GM19372 (cell line): ENCODE measurements around the gene HNRNPUL1.
"Not testable (repeated sequence)": the region's sequence is repeated elsewhere in the genome, so short reads cannot be mapped to it uniquely, and the experiment has no call there.

Source experiments
- ATAC-seq: cut with Tn5 transposase; IDR thresholded peaks from one replicate; pipeline ENCODE4 v1.9.1; 2021; ENCODE audit warnings: mild to moderate bottlenecking, low read depth, moderate library complexity; ENCODE audit not compliant: unreplicated experiment

The HNRNPUL1 gene

DNA sequence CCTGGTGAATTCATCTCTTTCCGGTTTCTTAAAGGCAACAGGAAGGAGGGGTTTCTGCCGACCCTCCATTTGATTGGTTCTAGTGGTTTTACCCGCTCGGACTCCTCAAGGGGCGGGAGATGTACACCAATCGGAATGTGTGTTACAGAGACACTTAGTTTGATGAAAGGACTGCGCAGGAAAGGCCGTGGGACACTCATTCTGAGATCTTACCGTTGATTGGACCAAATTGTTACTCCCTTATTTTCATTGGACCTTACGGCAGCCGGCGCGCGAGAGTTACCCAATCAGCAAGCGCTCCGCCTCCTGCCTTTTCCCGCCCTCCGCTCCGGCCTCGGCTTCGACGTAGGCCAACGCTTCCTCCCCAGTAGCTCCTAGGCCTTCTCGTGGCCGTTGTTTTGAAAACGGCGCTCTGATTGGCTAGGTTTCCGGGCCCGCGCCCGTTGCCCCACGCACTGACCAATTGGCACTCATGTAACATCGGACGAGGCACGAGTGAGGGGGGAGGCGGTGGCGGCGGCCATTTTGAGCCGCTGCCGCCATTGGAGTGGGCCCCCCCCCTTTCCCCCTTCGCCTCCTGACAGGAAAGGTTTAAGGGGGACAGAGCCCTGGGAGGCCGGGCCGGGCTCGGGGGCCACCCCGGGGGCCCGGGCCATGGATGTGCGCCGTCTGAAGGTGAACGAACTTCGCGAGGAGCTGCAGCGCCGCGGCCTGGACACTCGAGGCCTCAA lies at the start of gene HNRNPUL1:
HNRNPUL1 (plus strand) TSS at position 523 of the 731 bp plus-strand sequence; CDS start at position 655, 132 bp downstream.
- ATAC-seq, result peak; percentile 75

DNA sequence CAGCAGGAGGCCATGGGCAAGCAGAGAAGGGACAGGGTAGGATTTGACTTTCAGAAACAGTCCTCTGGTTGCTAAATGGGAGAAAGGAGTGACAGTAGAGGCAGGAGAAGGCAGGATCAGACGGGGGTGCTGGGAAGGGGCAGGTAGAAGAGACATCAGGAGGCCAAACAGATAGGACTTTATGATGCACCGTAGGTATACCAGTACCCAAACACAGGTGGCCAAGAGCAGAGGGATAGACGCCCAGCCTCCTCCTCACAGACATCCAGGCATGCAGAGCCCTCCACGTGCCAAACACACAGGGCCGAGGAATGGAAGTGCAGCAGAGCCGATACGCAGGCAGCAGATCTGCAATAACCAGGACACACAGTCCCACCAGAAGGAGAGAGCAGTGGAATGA lies 46.4 kb upstream of the HNRNPUL1 start:
- ATAC-seq, result no peak

DNA sequence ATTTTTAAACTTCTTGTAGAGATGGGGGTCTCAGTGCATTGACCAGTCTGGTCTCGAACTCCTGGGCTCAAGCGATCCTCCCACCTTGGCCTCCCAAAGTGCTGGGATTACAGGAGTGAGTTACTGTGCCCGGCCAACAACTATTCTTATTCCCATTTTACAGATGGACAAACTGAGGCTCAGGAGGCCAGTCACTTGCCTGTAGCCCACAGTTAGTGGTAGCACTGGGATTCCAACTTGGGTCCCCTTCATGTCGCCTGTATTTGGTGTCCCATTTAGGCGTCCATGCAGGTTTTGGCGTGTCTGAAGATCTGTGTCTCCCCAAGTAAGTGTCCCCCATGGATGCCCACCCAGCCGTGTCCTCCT lies 45.9 kb upstream of the HNRNPUL1 start:
- no peak for ATAC-seq

DNA sequence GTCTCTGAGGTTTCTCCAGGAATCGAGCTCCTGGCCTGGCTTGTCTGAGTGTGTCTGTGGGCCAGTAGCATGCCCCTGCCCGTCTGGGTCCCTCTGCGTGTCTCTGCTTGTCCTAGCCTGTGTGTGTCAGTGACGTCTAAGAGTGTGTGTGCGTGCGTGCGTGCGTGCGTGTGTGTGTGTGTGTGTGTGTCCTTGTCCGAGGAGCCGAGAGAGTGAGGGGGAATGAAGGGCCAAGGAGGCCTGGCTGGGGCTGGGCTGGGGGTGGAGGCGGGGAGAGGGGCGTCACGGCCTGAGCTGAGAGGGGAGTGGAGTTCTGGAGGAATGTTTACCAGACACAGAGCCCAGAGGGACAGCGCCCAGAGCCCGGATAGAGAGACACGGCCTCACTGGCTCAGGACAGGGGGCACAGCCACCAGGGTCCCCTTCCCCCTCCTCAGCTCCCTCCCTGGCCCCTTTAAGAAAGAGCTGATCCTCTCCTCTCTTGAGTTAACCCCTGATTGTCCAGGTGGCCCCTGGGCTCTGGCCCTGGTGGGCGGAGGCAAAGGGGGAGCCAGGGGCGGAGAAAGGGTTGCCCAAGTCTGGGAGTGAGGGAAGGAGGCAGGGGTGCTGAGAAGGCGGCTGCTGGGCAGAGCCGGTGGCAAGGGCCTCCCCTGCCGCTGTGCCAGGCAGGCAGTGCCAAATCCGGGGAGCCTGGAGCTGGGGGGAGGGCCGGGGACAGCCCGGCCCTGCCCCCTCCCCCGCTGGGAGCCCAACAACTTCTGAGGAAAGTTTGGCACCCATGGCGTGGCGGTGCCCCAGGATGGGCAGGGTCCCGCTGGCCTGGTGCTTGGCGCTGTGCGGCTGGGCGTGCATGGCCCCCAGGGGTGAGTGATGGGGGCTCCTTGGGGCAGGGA lies 45.3 kb upstream of the HNRNPUL1 start, which contains the start of gene AXL:
AXL (plus strand) TSS at position 609 of the 893 bp plus-strand sequence; CDS start at position 779, 170 bp downstream.
- ATAC-seq, result no peak

DNA sequence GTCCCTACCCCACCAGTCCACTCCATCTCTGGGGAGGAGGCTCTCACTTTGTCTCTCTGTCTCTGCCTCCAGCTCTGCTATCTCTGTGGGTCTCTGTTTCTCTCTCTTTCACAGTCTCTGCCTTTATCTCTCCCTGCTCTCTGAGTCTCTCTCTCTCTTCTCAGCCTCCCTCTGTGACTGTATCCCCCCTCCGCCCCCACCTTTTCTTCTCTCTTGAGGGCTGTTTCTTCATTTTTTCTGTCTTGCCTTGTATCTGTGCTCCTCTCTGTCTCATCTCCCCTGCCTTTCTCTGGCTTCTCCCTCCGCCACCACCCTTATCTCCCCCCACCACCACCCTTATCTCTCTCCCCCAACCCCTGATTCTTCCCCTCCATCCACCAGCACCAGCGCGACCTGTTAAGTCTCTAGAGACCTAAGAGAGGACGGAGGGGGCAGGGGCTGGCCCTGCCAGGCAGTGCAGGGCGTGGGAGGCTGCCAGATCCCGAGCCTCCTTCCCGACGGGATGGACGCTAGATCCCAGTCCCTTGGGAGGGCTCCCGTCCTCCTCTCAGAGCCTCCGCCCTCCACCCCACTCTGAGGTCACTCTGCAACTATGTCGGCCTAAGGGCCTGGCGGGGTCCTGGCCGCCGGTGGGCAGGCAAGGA lies 44.1 kb upstream of the HNRNPUL1 start:
- no peak for ATAC-seq

DNA sequence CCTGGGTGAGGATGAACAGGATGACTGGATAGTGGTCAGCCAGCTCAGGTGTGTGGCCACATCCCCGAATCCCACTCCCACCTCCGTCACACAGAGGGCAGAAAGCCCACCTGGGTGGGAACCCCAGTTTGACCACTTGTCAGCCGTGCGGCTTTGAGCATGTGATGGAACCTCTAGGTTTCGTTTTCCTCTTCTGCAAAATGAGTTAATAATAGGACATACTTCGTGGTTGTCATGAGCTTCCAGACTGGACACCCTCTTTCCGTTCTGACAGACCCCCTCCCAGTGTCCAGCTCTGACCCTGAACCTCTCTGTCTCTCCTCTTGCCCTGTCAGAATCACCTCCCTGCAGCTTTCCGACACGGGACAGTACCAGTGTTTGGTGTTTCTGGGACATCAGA lies 43.4 kb upstream of the HNRNPUL1 start:
- ATAC-seq, result no peak

DNA sequence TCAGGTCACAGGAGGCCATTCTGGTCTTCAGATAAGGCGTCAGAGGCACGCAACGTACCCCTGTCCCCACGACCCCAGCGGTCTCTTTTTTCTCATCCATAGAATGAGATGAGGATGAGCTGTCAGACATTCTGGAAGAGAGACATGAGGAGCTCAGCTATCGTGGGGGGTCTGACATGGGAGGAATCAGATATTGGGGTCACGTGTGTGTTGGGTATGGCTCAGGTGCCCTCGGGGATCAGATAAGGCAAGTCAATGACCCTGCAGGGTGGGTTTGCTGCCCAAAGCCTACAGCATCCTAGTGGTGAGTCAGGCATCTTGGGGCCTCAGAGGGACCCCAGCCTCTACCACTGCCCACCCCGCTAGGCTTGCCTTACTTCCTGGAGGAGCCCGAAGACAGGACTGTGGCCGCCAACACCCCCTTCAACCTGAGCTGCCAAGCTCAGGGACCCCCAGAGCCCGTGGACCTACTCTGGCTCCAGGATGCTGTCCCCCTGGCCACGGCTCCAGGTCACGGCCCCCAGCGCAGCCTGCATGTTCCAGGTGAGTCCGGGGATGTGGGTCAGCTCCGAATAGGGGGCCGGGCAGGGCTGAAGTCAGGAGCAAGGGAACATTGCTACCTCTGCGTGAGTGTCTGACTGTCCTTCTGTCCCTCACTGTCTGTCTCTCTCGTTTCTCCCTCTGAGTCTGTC lies 42.5 kb upstream of the HNRNPUL1 start:
- no peak for ATAC-seq

DNA sequence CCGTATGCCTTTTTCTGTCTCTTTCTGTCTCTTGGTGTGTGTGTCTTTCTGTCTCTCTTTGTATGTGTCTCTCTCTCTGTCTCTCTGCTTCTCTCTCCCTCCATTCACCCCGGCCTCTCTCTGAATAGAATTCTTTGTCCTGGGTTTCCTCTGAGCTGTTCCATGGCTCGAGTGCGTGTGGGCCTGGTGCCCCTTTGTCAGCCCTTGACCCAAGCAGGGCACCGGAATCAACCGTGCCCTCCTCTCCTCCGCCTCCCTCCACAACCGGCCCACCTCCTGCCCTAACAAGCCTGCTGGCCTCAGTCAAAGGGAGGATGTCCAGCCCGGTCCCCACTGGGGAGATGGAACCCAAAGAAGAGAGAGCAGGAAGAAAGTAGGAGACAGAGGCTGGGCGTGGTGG lies 41.9 kb upstream of the HNRNPUL1 start:
- no peak for ATAC-seq

DNA sequence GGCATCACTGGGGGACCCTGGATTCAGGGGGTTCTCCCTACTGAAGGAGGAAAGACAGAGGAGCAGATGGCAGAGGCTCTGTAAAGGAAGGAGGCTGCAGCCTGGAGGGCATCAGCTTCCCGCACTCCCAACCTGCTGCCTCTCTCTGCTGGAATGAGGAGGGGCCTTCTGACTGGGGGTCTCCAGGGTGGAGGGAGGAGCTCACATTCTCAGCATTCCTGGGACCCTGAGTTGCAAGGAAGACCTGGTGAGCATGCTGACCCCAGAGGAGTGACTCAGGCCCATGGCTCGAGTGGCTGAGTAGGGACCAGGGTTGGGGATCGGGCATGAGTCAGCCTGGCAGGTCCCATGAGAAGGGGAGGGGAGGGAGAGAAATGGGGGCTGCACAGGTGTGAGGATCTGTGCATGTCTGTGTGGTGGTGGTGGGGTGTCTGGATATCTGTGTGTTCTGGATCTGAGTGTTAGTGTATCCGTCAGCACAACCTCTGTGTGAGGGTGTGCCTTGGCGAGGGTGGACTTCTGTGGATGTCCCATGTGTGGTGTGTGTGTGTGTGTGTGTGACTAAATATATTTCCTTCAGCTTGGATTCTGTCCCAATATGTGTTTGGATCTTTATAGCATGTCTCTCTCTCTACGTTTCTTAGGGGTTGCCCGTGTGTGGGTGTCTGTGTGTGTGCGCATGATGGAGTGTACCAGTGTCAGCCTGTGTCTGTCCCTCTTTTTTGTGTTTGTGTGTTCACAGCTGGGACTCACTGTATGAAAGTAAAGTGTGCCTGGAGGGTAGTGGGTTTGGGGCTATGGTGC lies 40.5 kb upstream of the HNRNPUL1 start:
- no peak for ATAC-seq

DNA sequence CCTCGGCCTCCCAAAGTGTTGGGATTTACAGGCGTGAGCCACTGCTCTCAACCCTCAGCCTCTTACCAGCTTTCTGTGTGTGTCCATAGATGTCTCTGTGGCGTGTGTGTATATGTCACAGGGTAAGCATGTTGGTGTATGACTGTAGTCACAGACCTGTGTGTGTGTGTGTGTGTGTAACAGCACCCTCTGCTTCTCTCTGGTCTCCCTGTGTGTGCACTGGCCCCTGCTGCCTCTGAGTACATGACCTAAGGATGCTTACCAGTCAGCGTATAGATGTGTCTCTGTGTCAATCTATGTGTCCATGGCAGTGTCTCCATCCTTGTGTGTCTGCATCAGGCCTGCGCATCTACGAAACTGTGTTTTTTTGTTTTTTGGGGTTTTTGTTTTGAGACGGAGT lies 39.5 kb upstream of the HNRNPUL1 start:
- no peak for ATAC-seq

DNA sequence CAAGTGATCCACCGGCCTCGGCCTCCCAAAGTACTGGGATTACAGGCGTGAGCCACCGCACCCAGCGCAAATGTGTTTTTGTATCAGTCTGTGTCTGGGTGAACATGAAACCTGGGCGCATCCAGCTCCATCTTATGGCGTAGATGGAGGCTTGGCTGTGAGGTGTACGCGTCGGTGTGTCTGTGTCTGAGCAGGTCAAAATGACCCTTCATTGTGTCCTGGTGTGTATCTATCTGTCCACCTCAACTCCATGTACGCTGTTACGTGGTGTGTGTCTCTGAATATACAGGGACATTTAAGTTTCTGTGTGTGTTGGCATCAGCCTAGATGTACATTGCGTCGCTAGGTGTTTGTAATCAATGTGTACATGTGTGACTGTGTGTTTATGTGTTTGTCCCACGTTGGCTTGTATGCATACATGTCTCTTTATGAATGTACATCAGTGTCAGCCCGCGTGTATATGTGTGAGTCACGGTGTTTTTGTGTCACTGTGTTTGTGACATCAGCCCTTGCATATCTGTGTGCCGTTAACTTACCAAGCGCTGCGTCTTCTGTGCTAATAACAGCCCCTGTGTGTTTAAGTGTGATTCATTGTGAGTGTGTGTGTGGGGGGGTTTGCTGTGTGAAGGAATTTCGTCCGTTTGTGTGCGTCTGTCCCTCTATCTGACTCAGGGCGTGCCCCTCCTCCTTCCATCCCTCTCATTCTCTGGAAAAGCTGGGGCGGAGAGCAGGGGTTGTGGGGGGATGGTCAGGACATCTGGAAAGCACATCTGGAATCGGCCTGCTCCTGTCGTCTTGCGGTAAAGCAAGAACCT lies 38.7 kb upstream of the HNRNPUL1 start:
- no peak for ATAC-seq

DNA sequence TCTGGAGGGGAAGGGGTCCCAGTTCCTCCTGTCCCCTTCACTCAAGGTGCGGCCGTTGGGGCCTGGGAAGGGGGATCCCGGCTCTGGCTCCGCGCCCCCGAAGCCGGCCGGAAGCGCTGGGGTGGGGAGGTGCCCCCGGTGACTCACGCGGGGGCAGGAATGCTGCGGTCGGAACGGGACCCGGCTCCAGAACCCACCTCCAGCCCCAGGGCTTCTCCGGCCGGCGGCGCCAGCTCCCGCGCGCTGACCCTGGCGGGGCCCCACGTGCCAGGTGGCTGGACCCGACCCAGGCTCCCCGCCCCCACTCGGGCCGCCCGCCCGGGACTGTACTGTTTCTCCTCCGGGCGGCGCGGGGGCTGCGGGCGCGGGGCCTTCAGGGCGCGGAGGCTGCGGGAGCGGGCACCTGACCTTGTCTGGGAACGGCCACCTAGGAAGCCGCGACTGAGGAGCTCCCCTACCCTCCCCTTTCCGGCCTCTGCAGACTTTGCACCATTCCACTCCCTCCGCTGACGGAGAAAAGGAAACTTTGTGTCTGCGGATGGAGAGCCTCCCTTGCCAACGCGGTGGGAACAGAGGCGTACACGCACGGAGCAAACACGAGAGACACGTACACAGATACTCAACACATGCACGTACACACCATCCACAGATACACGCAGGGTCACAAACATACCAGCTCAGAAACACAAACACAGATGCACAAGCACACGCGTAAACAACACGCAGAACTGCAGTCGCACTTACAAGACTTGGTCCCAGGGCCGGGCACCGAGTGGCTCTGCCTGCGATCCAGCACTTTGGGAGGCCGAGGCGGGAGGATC lies 37.9 kb upstream of the HNRNPUL1 start:
- no peak for ATAC-seq

DNA sequence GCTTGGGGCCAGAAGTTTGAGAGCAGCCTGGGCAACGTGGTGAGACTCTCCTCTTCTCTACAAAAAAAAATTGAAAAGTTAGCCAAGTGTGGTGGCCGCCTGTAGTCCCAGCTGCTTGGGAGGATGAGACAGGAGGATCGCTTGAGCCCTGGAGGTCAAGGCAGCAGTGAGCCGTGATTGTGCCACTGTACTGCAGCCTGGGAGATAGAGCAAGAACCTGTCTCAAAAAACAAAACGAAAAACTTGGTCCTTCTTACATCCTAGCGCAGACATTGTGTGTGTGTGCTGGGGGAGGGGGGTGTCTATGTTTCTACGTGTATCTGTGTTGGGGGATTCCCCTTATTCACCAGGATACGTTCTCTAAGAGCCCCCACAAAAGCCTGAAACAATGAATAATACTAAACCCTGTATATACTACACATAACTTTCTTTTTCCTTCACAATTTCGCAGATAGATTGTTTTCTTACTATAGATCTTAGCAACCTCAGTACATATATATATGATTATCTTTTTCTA lies 37.2 kb upstream of the HNRNPUL1 start:
- ATAC-seq, result no peak

DNA sequence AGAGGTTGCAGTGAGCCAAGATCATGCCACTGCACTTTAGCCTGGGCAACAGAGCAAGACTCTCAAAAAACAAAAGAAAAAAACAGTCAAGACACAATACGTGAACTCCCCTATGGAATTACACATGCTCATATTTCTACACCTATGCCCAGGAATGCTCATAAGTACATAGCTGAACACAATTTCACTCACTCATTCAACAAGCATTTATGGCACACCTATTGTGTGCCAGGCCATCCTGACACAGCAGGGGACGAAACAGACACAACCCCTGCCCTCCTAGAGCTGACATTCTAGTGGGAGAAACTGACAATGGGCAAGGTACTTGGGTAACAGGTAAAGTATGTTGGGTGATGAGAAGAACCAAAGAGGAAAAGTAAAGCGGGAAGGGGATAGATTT lies 35.7 kb upstream of the HNRNPUL1 start:
- ATAC-seq, result no peak

DNA sequence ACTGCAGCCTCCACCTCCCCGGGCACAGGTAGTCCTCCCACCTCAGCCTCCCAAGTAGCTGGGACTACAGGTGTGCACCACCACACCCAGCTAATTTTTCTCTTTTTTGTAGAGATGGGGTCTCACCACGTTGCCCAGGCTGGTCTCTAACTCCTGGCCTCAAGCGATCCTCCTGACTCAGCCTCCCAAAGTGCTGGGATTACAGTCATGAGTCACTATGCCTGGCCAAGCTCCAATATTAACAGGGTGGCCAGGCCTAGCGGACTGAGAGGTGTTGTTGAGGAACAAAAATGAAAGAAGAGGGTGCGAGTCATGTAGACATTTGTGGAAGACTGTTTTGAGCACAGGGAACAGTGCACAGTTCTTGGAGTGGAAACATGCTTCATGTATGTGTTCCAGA lies 34.8 kb upstream of the HNRNPUL1 start:
- ATAC-seq, result not testable (repeated sequence)

DNA sequence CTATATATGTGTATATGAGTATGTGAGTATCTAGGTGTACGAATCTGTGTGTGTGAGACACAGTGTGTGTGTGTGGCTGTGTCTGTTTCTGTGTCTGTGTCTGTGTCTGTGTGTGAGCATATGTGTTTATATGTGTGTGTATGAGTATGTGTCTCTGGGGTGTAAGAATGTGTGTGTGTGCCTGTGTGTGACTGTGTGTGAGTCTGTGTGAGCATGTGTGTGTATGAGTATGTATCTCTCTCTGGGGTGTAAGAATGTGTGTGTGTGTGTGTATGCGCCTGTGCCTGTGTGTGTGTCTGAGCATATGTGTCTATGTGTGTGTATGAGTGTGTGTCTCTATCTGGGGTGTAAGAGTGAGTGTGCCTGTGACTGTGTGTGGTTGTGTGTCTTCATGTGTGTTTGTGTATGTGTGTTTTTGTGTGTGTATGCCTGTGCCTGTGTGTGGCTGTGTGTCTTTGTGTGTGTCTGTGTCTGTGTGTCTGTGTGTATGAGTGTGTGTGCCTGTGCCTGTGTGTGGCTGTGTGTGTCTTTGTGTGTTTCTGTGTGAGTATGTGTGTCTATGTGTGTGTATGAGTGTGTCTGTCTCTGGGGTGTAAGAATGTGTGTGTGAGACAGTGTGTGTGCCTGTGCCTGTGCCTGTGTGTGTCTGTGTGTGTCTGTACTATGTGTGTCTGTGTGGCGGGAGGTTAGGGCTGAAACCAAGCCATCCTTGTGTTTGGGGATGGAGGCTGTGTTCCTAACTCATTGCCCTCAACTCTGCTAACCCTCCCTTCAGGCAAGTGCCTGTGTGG lies 33.9 kb upstream of the HNRNPUL1 start:
- ATAC-seq, result no peak

DNA sequence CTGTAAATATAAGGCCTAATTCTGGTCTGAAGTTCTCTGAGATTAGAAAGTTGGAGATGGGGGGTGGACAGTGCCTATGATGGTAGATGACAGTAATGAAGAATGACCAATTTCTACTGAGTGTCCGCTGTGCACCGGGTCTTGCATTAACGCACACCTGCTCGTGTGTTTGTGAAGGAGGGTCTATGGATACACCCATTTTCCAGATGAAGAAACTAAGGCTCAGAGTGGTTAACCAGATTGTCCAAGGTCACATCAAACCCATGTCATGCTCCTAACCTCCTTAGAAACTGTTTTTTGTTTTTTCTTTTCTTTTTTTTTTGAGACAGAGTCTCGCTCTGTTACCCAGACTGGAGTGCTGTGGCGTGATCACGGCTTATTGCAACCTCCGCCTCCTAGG lies 31.5 kb upstream of the HNRNPUL1 start:
- ATAC-seq, result no peak
